NOMO-1 treated with DMSO at 0.1 percent for 48 hours (cell line): ENCODE measurements around the gene MAP4K2.

ENCODE experiments used
- DNase-seq: peaks from one replicate; lab custom pipeline; 2025; ENCODE audit not compliant: unreplicated experiment; lab: John Stamatoyannopoulos, UW

MAP4K2 gene

DNA sequence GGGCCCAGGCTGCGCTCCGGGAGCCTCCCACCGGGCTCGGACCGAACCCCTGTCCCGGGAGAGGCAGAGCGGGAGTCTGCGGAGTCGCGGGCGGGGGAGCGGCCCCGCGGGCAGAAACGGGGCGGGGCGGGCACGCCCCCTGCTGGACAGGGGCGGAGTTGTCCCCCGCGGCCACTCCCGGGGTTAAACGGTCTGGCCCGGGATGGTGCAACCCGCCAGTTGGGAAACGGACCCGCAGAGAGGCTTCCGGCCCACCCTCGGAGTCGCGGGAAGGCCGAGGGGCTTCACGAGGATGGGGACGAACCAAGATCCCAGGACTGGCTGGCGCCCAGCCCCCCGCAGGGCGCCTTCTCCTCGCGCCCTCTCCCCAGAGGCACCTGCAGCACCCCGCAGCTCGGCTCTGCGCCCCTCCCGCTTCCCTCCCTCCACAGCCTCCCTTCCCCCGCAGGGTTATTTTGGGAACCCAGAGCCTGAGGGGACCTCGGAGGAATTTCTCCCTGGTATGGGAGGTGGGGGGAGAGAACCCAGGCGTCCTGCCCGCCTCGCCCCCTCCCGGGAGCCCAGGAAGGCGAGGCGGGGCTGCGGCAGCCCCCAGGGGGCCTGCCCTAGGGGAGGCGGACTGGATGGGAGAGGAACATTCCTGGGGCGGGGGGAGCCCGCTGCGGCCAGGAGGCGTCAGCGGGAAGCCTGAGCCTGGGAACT lies 60.0 kb downstream of the MAP4K2 start:
- peak; percentile 64 for DNase-seq

DNA sequence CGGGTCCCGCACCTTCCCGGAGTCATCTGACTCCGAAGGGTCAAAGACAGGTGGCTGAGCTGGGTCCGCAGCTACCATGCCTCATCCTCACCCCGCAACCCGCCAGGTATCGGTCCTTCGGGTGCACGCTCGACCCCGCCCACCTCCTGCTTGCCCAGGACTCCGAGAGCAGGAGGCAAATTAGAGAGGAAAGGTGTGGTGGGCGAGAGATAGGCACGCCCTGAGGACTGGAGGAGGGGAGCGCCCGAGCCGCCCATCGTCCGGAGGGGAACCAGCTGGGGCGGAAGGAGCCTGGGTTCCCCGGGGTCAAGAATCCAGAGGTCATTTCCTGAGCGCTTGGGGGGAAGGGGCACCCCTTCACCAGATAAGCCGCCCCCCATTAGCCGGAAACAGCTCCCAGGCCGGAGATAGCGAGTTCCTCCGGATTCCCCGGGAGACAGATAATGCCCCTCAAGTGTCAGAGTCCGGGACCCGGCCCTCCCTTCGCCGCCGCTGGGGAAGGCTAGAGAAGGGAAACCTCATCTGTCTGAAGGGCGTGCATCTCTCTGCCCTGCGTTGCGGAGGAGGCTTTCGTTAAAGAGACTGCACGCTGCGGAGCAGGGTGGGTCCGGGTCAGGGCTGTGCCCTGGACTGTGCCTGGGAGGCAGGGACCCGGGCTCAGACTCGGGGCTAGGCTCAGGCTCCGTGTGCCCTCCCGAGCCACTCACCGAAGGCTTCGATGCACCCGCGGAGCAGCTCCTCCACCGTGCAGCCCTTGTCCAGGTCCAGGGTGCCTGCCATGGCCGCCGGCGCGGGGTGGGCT lies 60.7 kb downstream of the MAP4K2 start:
- DNase-seq: no peak

DNA sequence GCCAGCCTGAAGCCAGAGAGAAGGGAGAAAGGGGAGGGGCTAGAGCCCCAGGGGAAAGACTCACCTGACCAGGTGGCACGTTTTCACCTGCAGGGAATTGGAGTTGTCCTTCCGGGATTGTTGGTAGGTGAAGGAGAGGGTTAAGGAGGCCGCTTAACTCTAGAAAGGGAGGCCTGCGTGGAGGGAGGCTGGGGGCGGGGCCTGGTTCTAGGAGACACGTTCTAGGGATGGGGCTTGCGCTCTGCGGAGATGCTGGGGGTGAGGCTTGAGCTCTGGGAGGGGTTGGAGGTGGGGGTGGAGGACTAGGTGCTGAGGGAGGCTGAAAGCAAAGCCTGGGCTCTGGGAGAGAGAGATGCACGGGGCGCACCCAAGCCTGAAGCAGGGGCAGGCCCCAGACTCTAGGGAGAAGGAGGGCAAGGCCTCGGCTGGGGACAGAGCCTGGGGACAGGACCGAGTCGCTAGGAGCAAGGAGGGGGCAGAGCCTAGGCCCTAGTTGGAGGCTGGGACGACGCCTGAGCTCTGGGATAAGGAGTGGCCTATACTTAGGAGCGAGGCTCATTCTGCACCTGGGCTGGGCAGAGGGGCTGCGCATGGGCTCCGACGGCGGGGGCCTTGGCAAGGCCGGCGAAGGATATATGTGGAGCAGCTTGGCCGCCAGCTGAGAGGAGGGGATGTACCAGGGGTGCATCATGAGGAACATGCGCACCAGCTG lies 61.5 kb downstream of the MAP4K2 start:
- DNase-seq: no peak

DNA sequence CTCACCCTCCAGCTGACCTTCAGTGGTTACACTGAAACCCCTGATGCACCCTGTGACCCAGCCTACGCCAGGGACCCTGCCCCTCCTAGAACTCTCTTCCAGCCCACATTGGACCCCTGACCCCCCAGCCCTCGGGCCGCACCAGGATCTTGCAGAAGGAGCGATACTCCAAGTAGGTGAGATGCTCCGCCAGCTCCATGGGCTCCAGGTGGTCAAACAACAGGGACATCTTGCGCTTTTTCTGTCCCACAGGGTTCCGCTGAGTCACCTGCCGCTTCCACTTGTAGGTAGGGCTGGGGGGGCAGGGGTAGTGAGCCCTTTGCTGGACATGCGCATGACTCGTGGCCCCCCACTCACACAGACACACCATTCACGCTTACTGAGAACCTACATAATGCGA lies 63.1 kb downstream of the MAP4K2 start:
- no peak for DNase-seq

DNA sequence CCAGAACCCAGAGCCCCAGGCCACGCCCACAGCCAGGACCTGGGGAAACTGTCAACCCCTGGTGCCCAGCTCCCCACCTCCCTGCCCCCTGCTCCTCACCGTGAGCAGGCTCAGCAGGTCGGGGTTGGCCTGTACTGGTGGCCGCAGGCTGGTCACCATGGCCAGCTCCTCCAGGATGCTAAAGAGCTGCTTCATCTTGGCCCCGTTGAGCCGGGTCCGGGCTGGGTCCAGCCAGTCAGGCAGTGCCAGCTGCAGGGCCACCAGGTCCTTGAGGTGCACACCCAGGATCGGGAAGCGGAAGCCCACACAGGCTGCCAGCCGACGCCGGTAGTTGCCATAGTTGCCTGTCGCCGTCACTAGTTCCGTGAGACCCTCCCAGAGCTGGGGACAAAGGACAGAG lies 66.4 kb downstream of the MAP4K2 start:
- no peak for DNase-seq

DNA sequence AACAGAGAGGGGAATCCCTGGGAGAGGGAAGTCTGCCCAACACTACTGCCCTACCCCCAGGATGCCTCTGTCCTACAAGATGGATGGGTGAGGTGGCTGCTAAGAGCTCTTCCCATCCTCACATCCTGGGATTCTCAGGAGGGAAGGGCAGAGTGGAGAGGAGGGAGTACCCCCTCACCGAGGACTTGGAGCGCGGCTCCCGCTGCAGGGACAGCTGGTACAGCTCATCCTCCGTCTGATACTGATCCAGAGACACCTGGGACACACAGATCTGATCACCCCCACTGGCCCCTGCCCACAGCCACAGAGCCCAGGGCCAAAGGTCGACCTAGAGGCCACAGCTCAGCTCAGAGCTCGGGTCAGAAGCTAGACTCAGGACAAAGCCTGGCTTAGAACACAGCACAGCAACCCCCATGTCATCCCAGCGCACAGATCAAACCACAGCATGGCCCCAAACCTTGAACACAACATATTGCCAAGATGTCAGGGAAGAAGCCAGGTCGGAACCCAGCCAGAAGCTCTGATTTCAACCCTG lies 67.2 kb downstream of the MAP4K2 start:
- no peak for DNase-seq
